ENCODE results near the gene TOB2.
"Not testable (repeated sequence)": the region's sequence is repeated elsewhere in the genome, so short reads cannot be mapped to it uniquely, and the experiment has no call there.

The TOB2 gene

DNA sequence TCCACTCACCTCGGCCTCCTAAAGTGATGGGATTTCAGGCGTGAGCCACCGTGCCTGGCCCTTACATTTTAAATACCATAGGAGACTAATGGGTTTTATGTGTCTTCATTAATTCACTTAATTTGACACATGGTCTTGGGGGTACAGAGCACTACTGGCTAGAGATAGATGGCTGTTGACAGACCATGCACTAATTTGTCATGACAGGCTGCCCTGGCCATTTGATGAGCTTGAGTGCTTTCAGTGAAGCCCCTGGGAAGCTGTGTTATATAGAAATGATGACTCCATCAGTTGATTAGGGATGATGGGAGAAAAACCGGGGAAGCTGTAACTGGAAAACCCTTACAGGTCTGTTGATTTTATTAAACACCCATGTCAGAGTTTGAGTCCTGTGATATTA lies 15.3 kb upstream of the TOB2 start:
- no peak for DNase-seq

DNA sequence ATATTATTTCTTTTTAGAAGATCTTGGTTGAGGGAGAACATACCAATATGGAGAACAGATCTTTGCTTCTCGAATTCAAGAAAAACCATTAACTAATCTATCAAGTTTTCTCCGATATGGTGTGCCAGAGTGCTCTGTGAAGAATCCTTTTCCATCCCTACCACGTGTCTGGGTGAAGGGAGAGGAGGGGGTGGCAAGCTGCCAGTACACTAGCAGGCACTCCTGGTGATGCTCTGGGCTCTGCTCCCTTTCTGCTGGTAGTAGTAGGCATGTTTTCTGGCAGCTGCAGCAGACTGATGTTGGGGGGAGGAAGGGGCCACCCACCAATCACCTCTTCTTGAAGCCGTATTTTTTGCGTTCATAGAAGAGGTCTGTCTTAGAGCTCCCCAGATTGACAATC lies 13.5 kb upstream of the TOB2 start:
- DNase-seq, result not testable (repeated sequence)

DNA sequence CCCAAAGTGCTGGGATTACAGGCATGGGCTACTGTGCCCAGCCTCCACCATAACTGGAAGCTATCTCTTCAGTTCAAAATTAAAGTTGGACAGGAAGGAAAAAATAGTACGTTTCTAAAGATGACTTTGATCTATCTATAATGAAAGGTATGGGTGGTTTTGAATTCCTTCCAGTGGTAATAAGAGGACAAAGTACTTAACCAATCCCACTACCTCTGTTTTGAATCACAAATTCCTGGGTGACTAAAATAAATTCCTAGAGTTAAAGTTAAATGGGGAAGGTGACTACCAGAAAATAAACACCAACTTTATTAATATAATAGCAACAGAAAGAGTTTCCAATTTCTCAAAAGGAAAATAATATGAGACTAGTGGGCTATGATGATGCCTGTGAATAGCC lies 12.8 kb upstream of the TOB2 start:
- DNase-seq, result no peak

DNA sequence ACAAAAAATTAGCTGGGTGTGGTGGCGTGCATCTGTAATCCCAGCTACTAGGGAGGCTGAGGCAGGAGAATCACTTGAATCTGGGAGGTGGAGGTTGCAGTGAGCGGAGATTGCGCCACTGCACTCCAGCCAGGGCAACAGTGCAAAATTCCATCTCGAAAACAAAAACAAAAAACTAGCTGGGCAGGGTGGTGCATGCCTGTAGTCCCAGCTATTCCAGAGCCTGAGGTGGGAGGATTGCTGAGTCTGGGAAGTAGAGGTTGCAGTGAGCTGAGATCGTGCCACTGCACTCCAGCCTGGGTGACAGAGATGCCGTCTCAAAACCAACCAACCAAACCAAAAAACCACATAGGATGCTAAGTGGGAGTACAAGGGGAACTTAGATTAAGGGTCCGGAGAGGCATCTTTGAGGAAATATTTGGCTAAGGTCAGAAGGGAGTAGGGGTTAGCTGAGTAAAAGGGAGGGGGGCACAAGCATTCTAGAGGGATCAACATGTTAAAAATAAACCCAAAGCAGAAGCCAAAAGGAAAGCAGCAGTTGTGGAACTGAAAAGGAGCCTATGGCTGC lies 11.6 kb upstream of the TOB2 start:
- no peak for DNase-seq

DNA sequence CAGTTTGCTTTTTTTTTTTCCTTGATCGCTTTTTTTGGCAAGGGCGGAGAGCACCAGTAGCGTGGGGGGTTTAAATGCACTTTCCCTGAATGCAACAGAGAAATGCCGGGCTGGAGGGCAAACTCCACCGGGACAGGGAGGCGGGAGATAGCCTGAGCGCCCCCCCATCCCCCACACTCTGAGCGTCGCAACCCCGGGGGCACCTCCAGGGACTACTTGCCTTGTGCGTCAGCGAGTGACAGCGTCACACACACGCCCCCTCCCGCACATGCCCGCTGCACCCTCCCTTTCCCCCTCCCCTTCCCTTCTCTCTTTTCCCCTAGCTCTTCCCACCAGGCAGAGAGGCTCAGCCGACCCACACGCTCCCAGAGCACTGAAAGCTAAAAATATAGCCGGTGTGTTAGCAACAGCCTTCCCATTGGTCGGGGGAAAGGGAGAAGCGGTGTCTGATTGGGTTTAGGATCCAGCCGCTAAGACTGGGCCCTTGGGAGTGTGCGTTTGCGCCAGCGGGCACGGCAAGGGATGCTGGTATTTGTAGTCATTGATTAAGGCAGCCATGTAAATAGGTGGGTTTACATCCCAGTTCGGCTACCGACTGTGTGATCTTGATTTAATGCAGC lies 1.7 kb upstream of the TOB2 start:
- peak; percentile 98 for DNase-seq

DNA sequence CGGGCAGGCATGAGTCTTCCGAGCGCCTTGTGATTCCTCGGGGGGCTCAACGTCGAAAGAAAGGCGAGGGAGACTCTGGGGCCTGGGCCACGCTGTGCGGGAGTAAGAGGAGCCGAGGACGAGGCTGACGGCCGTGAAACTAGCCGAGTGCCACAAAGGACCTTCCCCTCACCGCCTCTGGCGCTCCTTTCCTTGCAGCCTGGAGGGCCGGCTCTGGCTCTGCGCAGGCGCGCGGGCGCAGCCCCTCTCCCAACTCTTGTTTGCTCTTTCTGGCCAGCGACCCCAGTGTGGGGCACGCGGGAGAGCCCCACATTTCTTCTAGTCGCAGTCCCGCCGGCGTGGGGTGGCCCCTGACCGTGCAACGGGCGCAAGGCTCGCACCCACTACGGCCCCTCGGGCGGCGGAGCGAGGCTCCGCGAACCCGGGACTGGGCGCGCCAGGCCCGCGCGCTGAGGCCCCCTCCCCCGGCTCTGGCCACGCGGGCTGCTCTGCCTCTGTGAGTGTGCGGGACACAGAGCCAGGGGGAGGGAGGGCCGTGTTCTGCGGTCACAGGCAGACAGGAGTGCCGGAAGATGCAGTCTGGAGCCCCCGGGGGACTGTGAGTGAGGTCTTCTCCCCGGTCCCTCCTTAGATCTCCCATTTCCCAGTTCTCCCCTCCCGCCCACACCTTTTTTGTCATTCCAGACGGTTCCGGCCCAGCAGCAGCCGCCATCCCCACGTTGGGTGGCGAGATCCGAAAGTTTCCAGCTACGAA lies 1.0 kb upstream of the TOB2 start:
- DNase-seq, result peak; percentile 78

DNA sequence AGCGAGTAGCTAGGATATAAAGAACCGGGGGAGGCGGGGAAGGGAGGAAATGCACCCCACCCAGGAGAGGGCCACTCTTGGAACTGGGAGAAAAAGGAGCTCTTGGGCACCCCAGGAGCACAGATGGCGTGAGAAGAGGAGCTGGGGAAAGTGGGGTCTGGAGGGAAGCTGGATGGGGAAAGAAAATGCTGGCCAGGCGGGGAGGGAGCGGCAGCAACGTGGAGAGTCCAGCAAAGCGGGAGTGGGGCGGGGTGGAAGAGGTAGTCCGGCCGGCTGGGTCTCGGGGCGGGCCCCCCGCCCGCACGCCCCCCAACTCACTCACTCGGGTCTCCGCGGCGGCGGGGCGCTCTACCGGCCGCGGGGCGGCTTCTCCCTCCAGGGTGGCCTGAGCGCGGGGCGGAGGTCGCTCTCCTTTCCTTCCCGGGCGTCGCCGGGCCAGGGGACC lies 522 bp downstream of the TOB2 start:
- DNase-seq, result peak; percentile 7

DNA sequence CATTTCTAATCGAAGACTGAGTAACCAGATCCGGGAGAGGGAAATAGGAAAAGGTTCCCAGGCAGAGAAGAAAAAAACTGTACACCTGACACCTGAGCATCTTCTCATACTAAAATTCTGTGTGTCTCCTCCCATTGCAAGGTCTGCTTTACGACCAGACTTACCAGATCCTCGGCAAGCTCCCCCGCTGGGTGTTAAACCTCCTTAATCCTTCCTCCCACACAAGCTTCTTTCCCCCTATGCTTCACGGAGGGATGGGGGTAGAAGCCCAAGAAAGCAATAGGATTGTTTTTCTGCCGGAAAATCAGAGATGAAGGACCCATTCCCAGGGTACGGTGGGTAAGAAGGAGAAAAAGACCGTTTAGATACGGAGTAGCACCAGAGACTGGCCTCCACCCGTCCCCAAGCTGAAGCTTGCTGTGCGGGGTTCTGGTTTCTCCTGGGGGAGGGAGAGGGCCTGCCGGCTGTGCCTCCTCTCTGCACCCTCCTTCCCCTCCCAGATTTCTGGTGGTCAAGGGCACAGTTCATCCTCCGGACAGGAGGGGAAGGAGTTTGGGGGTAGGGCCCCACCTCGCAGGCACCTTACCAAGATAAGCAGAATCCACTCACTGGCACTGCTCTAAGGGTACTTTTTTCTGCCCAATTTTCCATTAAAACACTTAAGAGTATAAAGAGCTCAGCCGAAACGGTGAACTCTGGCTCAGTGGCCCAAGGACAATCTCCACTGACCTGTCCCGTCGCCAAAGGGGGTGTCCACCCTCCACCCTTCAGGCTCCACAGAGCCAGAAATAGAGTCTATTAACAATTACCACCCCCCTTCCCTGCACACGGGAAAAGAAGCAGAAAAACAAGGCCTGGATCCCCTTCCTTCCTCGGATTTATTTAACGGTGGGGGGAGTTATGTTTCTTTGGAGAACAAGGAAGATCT lies 1.2 kb downstream of the TOB2 start:
- DNase-seq, result peak; percentile 33

DNA sequence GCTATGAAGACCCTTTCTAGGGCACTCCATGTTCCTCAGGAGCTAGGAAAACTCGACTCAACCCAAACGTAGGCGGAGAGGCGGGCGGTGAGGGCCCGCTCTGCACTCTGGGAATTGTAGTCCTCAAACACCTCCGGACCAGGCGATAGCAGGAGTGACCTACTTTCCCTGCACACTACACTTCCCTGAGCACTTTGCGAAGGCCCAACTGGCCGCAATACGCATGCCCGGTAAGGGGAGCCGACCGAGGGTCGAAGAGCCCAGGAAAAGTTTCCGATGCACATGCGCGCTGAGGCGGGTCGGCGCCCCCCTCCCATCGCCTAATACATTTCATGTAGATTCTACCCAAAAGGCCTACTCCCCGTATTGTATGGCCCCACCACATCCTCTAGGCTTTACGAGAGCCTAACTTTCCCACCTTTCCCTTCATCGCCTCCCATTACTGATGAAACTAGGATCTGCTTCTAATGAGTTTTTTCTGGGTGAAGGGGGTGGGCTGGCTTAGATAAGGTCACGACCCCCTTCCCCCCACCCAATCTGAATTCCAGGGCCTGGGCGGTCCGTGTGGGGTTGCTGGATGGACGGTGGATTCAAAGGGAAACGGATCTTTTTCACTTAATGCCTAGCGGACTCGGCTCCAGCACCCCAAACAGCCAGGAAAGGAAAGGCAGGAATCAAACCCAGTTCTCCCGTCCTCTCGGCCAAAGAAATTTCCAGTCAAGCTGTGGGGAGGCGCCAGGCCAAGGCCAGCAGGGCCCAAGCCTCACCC lies 2.1 kb downstream of the TOB2 start:
- DNase-seq, result peak; percentile 96

DNA sequence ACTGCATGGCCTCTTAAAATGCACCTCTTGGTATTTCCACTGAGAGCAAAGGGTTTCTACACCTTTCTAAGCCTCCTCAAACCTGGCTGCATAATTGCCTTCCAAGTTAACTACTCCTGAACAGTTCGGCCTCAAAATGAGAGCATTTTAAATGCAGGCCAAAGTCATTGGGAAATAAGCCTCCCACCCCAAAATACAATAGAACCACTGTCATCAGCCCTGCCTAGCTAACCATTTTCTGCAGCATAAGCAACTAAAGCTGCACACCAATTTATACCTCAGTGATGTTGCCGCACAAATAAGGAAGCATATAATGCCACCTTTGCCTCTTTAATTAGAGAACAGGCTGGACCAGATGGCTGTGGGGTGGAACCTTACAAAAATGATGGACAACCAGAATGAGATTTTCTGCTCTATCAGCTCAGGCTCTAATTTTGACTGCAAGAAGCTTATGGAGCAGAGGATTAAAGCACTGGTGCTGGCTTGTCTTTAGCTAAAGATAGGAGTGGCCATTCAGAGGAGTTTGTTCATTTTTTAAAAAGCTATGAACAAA lies 4.3 kb downstream of the TOB2 start:
- DNase-seq, result no peak

DNA sequence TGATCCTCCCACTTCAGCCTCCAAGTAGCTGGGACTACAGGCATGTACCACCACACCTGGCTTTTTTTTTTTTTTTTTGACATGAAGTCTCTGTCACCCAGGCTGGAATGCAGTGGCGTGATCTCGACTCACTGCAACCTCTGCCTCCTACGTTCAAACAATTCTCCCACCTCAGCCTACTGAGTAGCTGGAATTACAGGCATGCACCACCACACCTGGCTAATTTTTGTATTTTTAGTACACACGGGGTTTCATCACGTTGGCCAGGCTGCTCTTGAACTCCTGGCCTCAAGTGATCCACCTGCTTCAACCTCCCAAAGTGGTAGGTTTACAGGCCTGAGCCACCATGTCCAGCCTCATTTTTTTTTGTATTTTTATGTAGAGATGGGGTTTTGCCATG lies 6.1 kb downstream of the TOB2 start:
- DNase-seq, result not testable (repeated sequence)

DNA sequence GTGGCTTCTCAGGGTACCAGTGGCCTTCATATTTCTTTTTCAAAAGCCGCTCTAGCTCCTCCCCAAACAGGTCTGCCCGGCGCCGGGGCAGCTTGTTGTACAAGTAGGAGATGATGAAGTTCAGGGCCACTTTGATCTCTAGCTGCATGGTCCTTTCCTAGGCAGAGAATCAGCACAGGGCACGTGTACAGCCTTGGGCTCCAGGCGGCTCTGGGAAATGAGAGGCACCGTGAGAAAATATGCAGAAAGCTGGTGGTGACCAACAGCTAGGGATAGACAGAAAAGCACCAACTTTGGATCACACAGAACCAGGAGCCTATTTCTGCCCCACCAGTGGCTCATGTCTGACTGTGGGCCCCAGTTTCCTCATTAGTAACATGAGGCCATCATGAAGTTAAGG lies 9.4 kb downstream of the TOB2 start:
- no peak for DNase-seq

DNA sequence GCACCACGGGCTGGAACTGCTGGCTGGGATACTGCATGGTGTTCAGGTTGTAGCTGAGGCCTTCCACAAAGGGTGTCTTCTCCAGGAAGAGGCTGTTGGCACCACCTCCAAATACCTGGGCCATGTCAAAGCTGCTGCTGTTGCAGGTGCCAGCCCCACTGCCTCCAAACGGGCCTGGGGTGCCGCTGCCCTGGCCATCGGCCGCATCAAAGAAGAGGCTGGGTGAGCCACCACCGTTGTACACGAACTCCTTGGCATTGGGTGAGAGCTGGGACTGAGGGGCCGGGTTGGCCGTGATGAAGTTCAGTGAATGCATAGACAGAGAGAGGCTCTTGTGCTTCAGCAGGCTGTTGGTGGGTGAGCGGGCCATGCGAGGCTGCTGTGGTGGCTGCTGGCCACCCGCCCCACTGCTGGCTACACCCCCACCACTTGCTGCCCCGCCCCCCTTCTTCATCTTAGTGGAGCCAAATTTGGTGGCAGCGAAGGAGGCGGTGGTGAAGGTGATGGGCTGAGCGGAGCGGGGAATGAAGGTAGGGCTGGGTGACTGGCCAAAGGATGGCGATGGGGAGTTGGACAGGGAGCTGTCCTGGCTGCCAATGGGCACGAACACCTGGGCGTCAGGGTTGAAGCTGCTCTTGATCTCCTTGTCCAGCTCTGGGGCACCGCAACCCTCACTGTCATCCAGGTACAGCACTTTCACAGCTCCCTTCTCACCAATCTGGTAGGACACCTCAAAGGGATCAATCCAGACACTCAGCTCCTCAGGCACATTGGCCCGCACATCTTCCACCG lies 10.1 kb downstream of the TOB2 start:
- no peak for DNase-seq

DNA sequence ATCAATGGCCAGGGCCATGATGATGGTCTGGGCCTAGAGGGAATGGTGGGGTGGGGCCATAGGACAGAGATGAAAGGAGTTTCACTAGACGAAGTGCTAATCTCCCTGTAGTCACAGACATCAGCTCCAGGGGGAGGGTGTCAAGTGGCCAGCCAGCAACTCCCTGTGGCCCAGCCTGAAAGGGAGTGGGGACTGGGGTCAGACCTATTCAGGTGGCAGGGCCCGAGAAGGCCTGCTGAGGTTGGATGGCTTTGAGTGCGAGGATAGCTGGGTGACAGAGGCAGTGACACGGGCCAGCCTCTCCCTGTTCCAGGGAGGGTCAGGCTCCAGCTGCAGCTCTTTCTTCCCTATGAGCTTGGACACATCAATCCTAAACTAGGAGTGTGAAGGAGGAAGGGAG lies 11.0 kb downstream of the TOB2 start:
- DNase-seq, result no peak

DNA sequence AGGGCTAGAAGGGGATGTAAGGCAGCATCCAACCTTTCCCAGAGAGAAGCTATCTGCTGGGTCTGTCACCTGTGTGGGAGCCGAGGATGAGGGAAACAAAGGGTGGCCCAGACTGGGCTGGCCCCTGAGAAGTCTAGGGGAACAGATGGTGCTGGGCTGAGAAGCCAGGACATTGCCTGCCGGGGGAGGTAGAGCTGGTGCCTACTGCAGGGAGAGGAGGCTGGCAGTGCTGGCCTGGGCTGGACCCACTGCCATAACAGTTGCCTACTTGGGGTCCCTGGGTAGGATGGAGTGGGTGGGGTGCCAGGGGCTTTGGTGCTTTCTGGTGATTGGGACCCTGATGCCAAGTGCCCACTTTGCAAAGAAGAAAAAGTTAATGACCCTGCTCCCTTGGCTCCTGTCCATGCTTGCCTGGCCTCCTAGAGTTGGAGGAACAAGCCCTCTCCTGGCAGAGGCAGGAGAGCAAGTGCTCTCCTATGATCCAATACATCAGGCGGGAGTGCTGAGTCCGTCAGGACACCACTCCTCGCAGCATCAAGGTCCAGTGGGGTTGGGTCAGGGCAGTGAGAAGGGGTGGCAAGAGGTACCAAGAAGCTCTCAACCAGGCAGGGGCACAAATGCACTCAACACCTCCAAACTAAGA lies 12.1 kb downstream of the TOB2 start:
- DNase-seq, result not testable (repeated sequence)

DNA sequence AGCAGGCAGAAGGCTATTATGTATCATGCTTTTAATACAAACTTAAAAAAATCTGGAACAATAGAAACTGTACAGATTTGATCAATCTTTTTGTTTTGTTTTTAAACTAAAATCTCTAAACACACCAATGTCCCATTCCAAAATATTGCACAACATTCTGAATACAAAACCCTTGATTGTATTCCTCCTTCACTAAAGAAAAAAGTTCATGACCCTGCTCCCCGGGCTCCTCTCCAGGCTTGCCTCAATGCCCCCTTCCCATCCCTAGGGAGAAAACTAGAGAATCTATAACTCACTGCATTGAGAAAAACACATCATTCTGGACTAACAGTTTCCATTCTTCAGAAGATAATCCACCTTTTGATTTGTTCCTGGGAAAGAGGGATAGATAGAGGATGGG lies 13.1 kb downstream of the TOB2 start:
- DNase-seq, result not testable (repeated sequence)

DNA sequence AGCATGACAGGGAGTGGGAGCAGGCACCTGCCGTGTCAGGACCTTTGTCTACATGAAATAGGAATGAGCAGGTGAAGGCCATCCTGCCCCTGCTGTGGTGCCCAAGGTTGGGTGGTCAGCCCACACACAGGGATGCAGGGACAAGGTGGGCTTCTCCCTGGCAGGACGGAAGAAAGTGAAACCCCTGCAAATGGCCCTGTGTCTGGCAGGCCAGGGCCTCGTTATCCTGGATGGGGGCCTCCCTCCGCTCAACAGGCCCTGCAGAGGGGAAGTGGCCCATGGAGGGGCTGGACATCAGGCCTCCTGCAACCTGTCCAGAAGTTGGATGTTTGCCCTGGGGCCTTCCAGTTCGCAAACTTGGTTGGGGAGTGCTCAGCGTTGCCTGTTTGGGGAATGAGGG lies 14.9 kb downstream of the TOB2 start:
- no peak for DNase-seq

DNA sequence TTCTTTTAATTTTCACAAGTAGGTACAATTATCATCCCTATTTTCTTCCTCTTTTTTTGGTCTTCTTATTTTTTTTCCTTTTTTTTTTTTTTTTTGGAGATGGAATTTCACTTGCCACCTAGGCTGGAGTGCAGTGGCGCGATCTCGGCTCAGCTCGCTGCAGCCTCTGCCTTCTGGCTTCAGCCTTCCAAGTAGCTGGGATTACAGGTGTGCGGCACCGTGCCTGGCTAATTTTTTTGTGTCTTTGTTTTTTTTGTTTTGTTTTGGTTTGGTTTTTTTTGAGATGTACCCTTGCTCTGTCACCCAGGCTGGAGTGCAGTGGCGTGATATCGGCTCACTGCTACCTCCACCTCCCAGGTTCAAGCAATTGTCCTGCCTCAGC lies 16.7 kb downstream of the TOB2 start:
- no peak for DNase-seq

DNA sequence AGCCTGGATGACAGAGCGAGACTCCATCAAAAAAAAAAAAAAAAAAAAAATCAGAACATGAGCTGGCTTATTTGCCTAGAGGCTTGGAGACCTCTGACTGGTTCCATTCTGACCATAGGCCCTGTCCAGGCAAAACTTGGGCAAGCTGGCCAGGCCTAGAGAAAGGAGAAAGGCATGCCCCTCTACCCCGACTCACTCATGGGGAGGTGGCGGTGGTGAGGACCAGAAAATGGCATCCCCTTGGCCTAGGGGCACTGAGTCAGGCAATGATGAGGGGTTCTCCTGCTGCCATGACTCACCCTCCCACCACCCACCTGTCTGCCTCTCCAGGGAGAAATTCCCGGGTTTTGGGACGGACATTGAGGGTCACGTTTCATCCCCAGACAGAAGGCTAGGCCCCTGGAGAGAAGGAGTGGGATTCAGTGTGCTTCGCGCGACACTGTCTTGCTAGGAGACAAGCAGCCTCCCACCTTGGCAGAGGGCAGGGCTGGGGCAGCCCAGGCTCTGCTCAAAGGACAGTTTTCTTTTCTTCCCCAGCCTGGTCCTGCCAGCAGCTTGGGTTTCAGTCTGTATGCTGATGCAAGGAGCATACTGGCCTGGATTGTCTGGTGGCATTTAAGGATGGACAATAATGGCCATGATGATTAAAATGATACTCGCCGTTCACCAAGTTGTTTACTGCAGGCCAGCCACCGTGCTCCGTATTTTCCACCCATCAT lies 17.2 kb downstream of the TOB2 start:
- no peak for DNase-seq
